Measurements from ENCODE around the gene CFAP299. TPM values are rescaled to one million over a fixed set of nuclear protein-coding genes. Genes with fewer than 3 reads are reported as not detected.

CFAP299 gene
- total and polyA plus RNA-seq, 2 donors (not counting 3 experiments of a cell fraction or from before 2014, with no cell fraction given) = not detected

GRCh38 chr4:80360084-80360483 lies 24.6 kb downstream of the CFAP299 start:
- Histone ChIP-seq H3K27ac (ENCODE audit: insufficient read depth, low read depth, low read length) (no peak overlapping the region), H3K9me3 (replicated peaks; ENCODE audit: control insufficient read depth, insufficient read depth, low read length) (no peaks in the 10 kb centered on the region), H3K27me3 (ENCODE audit: control insufficient read depth in 2 of 2, insufficient read depth in 2 of 2, low read length in 2 of 2) (peaks cover 2 to 6% of the 10 kb centered on the region in 2 experiments), H4K20me1 (replicated peaks; ENCODE audit: control insufficient read depth, extremely low read depth, insufficient read depth, low read length) (no peaks in the 10 kb centered on the region), H3K36me3 (ENCODE audit: control insufficient read depth in 2 of 2, extremely low read depth in 1 of 2, insufficient read depth in 2 of 2, low read length in 2 of 2) (no peaks in the 10 kb centered on the region), H3K4me1 (ENCODE audit: control insufficient read depth, extremely low read depth, insufficient read depth, low read length) (no peaks in the 10 kb centered on the region), H3K9me1 (replicated peaks; ENCODE audit: control insufficient read depth, extremely low read depth, insufficient read depth, low read length) (no peaks in the 10 kb centered on the region), H2AFZ (ENCODE audit: low read depth, low read length) (no peak overlapping the region), H3K4me2 (ENCODE audit: insufficient read depth, low read length) (no peak overlapping the region), H3K4me3 (replicated peaks in 1 of 3; ENCODE audit: insufficient read depth in 1 of 3, low read depth in 1 of 3, low read length in 3 of 3) (no peak overlapping the region), H3K79me2 (ENCODE audit: control insufficient read depth, insufficient read depth, low read length) (no peaks in the 10 kb centered on the region), H3K9ac (replicated peaks; ENCODE audit: extremely low read depth, insufficient read depth, low read length) (no peak overlapping the region)
- DNase-seq (ENCODE audit: low read depth, low spot score) (no peak), FAIRE-seq (no peak)
- CTCF ChIA-PET = interaction anchor here (1.8 kb wide), 1 partner anchor 630 kb away, joined by 8 read pairs; no protein-coding TSS in a partner anchor
- no peak for TF ChIP-seq MYC (IDR thresholded peaks at IDR 0.05; ENCODE audit: low read depth, low read length)
- no peak for TF ChIP-seq GATA2 (IDR thresholded peaks at IDR 0.05; ENCODE audit: insufficient read depth, insufficient read length, low read depth, low read length)
- no peak for TF ChIP-seq JUN (IDR thresholded peaks at IDR 0.05; ENCODE audit: borderline replicate concordance, insufficient read depth, insufficient read length, low read depth)
- TF ChIP-seq EZH2 (IDR thresholded peaks at IDR 0.05; ENCODE audit: borderline replicate concordance, low read depth, low read length, severe bottlenecking) = no peak
- TF ChIP-seq POLR2AphosphoS5 (IDR thresholded peaks at IDR 0.05; ENCODE audit: insufficient read depth, low read depth, low read length) = no peak
- no peak for TF ChIP-seq FOS (IDR thresholded peaks at IDR 0.05; ENCODE audit: borderline replicate concordance, insufficient read depth, low read length)
- TF ChIP-seq MAX (IDR thresholded peaks at IDR 0.05; ENCODE audit: insufficient read depth, insufficient read length) = no peak
- no peak for TF ChIP-seq CTCF (IDR thresholded peaks at IDR 0.05; ENCODE audit: extremely low read depth in 1 of 2, insufficient read depth in 1 of 2, low read depth in 1 of 2, low read length in 2 of 2)
- no peak for TF ChIP-seq POLR2A (IDR thresholded peaks at IDR 0.05; ENCODE audit: low read depth, low read length)
- dilution Hi-C loops (cut with MboI; ENCODE audit: extremely low pct_ligation_motif_present, low sequenced_read_pairs) (no loop called here), intact Hi-C loops (cut with micrococcal nuclease) (loop anchor here (2.0 to 5.0 kb wide), 2 partner anchors 681 to 992 kb away; no protein-coding TSS in a partner anchor)
- BruUV-seq (replicated peaks) = no TSS peak
- POLR2A ChIA-PET = no interaction called here

All from endothelial cell of umbilical vein (primary cell).